Measurements from ENCODE around the gene THAP11. TPM values are rescaled to one million over a fixed set of nuclear protein-coding genes. Genes with fewer than 3 reads are reported as not detected.

THAP11 gene
- total RNA-seq, 3 donors from 2014 or later (not counting 1 experiment from before 2014, with no cell fraction given) = 25.5 to 35.8 (median 30.3) TPM

GRCh38 chr16:67872131-67872630 is 30.1 kb downstream of the THAP11 start:
- ATAC-seq = no peak
- DNase-seq = peak in 1 of 2 donors; percentile 28
- H3K36me3 ChIP-seq (ENCODE audit: control insufficient read depth, insufficient read depth, low read length) = peaks cover 22% of the 10 kb centered on the region
- no peaks in the 10 kb centered on the region for H3K27me3 ChIP-seq (ENCODE audit: control insufficient read depth, insufficient read depth, low read length)
- H3K9me3 ChIP-seq (ENCODE audit: control insufficient read depth, insufficient read depth, low read length) = no peaks in the 10 kb centered on the region
- peak overlapping the region; percentile 89 for H3K4me3 ChIP-seq (ENCODE audit: low read length)
- H3K4me3 Mint-ChIP-seq = peak overlapping the region; percentile 92
- intact Hi-C loops (cut with micrococcal nuclease) = loop anchor here (2.0 kb wide), 2 partner anchors 21 to 25 kb away; partner anchors contain the start of genes CENPT, NUTF2 and PSKH1
- no peaks in the 10 kb centered on the region for H3K36me3 Mint-ChIP-seq
- H3K9me3 Mint-ChIP-seq = no peaks in the 10 kb centered on the region
- peaks cover 27 to 37% of the 10 kb centered on the region in 2 donors for H3K4me1 Mint-ChIP-seq
- H3K4me1 ChIP-seq (ENCODE audit: control insufficient read depth, insufficient read depth, low read length) = peaks cover 24% of the 10 kb centered on the region
- peak overlapping the region; percentile 90 for H3K27ac Mint-ChIP-seq
- no peak for TF ChIP-seq CTCF (IDR thresholded peaks at IDR 0.05)
- WGBS (ENCODE audit: insufficient coverage) = 73% methylated on average over 2 of the region's 2 CpGs
- no peaks in the 10 kb centered on the region for H3K27me3 Mint-ChIP-seq (ENCODE audit: low read depth in 2 of 2)
- peak overlapping the region; percentile 86 for H3K27ac ChIP-seq (ENCODE audit: low read length)

GRCh38 chr16:67872631-67873434 is 30.7 kb downstream of the THAP11 start, which contains the start of gene EDC4:
Gene EDC4, plus strand, starts transcription at chr16:67873052. Its CDS starts 210 bp downstream, at chr16:67873262.
- peaks cover 24% of the 10 kb centered on the region for H3K4me1 ChIP-seq (ENCODE audit: control insufficient read depth, insufficient read depth, low read length)
- no peaks in the 10 kb centered on the region for H3K27me3 ChIP-seq (ENCODE audit: control insufficient read depth, insufficient read depth, low read length)
- Mint-ChIP-seq H3K27me3 (ENCODE audit: low read depth in 2 of 2) (no peaks in the 10 kb centered on the region), H3K4me1 (peaks cover 27 to 37% of the 10 kb centered on the region in 2 donors), H3K27ac (peak within 1 kb of the TSS; percentile 90), H3K9me3 (no peaks in the 10 kb centered on the region), H3K36me3 (no peaks in the 10 kb centered on the region), H3K4me3 (peak within 1 kb of the TSS; percentile 92)
- H3K4me3 ChIP-seq (ENCODE audit: low read length) = peak within 1 kb of the TSS; percentile 89
- intact Hi-C loops (cut with micrococcal nuclease) = loop anchor here (2.0 kb wide), 2 partner anchors 20 to 26 kb away; partner anchors contain the start of genes CENPT, NUTF2 and PSKH1
- ATAC-seq (peak; percentile 92 to 96 (median 94)), DNase-seq (peak; percentile 91)
- TF ChIP-seq CTCF (IDR thresholded peaks at IDR 0.05) = no peak
- peaks cover 25% of the 10 kb centered on the region for H3K36me3 ChIP-seq (ENCODE audit: control insufficient read depth, insufficient read depth, low read length)
- no peaks in the 10 kb centered on the region for H3K9me3 ChIP-seq (ENCODE audit: control insufficient read depth, insufficient read depth, low read length)
- H3K27ac ChIP-seq (ENCODE audit: low read length) = peak within 1 kb of the TSS; percentile 86
- WGBS (ENCODE audit: insufficient coverage) = 2% methylated on average over 72 of the region's 72 CpGs

GRCh38 chr16:67873435-67874370 is 31.6 kb downstream of the THAP11 start:
- Histone ChIP-seq H3K4me3 (ENCODE audit: low read length) (peak overlapping the region; percentile 89), H3K4me1 (ENCODE audit: control insufficient read depth, insufficient read depth, low read length) (peaks cover 24% of the 10 kb centered on the region), H3K27me3 (ENCODE audit: control insufficient read depth, insufficient read depth, low read length) (no peaks in the 10 kb centered on the region), H3K27ac (ENCODE audit: low read length) (peak overlapping the region; percentile 53), H3K36me3 (ENCODE audit: control insufficient read depth, insufficient read depth, low read length) (peaks cover 30% of the 10 kb centered on the region), H3K9me3 (ENCODE audit: control insufficient read depth, insufficient read depth, low read length) (no peaks in the 10 kb centered on the region)
- Mint-ChIP-seq H3K9me3 (no peaks in the 10 kb centered on the region), H3K4me3 (peak overlapping the region; percentile 92), H3K36me3 (no peaks in the 10 kb centered on the region), H3K27me3 (ENCODE audit: low read depth in 2 of 2) (no peaks in the 10 kb centered on the region), H3K27ac (peak overlapping the region; percentile 90), H3K4me1 (peaks cover 27 to 37% of the 10 kb centered on the region in 2 donors)
- WGBS (ENCODE audit: insufficient coverage) = 14% methylated on average over 23 of the region's 23 CpGs
- peak in 2 of 3 donors; percentile 1 to 3 for ATAC-seq
- intact Hi-C loops (cut with micrococcal nuclease) = loop anchor here (2.0 kb wide), 2 partner anchors 19 to 27 kb away; partner anchors contain the start of genes CENPT, NUTF2 and PSKH1
- no peak for TF ChIP-seq CTCF (IDR thresholded peaks at IDR 0.05)
- no peak for DNase-seq

All from natural killer cell (primary cell).